ENCODE data around the gene ABCF2. TPM values are rescaled to one million over a fixed set of nuclear protein-coding genes. Genes with fewer than 3 reads are reported as not detected.

The ABCF2 gene
- 44.2 and 53.0 TPM in 2 replicates for total RNA-seq

DNA sequence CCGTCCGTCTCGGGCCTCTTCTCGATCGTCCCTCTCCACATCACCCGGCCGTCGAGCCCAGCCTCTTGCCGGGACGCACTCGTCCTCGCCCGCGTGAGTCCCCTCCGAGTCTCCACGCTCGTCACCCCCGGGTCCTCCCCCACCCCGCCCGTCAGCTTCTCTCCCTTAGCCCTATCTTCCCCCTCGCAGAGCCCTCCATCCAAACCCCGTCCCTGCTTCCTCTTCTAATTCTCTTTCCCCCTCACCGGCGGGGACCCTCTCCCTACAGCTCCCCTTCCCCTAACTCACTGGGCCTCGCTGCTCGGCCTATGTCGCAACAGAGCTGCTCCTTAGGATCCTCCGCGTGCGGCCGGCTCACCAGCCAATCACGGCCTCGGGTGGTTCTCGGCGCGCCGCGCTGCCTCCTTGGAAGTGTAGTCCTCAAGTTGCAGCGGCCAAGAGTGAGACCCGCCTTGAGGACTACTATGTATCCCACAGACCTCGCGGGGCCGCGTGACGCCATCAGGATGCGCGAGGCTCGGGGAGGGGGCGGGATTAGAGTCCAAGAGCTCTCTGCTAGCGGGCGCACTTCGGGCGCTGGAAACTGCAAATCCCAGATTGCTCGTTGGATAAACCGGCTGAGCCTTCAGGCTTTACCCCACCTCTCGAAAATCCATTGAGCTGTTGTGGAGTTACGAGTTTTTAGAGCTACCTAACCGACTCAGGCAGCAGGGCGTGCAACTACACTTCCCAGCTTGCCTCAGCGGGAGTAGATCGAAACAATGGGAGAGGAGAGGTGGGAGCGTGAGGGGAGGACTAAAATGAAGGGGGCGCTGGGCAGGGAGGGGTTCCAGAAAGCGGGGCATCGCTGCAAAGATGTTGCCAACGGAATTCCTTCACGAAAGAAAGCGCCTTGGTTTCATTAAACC lies at the start of gene ABCF2:
Gene ABCF2, minus strand, starts transcription at position 331 of the 908 bp plus-strand sequence. CDS start 747 bp downstream, outside the sequence.

DNA sequence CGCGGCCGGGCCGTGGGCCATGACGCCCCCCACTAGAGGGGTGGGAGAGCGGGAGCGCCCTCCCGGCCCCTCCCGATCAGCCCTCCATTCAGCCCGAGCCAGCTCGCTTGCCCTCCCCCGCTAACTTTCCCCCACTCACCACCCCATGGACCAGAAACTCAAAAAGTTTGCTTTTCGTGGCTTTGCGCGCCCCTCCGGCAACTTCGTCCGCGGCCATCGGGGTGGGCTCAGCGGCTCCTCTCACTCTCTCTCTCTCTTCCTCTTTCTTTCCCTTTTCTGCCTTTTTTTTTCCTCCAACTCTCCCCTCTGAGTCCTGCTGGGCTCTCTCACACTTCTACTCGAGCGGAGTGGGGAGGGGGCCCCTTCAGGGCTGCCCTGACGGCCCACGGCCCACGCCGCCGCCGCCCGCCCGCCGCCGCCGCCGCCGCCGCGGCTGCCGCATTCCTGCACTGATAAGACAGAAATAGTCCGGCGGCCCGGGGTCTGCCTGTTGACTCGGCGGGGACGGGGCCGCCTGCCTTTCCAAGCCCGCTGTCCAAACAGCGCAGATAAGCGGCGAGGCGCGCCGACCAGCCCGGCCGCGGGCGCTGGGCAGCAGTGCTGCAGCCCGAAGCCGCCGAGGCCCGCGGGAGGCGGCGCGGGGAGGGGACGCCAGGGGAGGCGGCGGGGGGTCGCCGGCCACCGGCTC lies 21.5 kb upstream of the ABCF2 start, which contains the start of gene SMARCD3:
Gene SMARCD3, minus strand, starts transcription at position 349 of the 688 bp plus-strand sequence. Its CDS starts 132 bp downstream, at position 217.

DNA sequence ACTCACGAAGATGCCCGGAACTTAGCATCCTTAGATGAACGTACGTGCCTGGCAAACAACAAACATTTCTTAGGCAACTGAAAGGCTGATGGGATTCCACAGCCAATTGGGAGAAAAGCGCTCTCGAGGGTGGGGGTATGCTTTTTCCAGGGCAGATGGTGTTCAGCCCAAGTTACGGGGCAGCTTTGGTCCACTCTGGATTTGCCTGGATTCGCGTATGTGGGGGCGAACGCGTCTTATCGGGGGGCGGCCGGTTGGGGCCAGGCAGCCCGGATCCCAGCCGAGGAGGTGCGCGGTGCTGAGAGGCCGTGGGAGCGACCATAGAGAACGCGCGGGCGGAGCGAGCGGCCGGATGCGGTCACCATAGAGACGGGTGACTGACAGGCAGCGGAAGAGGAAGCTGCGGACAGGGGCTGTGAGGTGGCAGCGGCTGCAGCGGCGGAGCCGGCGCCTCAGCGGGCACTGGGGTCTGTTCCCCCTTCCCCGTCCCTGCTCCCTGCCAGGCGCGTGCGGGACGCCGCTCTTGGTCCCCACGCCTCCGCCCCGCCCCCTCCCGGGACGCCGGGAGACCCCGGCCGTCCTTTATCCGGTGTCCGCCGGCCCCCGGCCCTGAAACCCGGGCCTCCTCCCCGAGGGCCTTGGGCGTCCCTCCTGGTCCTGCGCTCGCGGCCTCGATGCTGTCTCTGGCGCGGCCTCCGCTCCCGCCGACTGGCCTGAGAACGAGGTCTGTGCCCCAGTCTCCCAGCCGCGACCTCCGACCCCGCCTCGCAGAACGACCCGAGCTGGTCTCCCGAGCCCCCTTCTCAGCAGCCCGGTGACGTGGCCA lies 5.3 kb upstream of the ABCF2 start, which contains the start of gene CHPF2:
Gene CHPF2, plus strand, starts transcription at position 393 of the 826 bp plus-strand sequence. CDS start 1,529 bp downstream, outside the sequence.

DNA sequence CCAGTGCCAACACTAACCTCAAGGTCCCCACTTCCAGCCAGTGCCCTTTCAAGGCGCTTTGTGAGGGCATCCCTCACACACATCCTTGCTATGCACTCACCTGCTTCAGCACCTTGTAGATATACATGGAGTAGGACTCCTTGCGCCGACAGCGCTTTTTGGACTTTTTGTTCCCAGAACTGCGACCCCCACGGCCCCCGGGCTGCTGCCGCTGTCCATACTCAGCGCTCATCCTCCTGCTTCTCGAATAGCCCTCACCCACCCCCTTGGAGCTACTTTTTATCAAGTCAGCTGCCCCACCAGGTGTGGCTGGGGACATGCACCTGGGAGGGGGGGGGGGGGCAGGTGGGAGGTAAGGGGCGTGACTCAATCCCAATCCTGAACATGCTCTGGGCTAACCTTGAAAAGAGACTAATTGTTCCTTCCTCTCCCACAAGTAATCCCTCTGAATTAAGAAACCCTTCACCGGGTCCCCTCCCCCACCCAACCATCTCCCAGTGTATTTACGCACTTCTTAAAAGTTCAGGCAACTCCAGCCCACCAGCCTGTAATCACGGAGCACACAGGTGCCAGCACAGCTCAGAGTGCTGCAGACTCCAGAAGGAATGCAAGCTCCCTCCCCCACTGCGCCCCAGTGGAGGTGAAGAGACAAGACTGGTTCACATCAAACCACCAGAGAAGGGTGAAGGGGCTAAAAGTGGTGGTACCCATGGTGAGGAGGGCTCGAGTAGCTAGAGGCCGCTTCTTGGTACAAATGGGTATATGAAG lies 16.7 kb downstream of the ABCF2 start, which contains the start of gene H2BK1:
Gene H2BK1, minus strand, starts transcription at position 402 of the 768 bp plus-strand sequence. Its CDS starts 170 bp downstream, at position 232.

DNA sequence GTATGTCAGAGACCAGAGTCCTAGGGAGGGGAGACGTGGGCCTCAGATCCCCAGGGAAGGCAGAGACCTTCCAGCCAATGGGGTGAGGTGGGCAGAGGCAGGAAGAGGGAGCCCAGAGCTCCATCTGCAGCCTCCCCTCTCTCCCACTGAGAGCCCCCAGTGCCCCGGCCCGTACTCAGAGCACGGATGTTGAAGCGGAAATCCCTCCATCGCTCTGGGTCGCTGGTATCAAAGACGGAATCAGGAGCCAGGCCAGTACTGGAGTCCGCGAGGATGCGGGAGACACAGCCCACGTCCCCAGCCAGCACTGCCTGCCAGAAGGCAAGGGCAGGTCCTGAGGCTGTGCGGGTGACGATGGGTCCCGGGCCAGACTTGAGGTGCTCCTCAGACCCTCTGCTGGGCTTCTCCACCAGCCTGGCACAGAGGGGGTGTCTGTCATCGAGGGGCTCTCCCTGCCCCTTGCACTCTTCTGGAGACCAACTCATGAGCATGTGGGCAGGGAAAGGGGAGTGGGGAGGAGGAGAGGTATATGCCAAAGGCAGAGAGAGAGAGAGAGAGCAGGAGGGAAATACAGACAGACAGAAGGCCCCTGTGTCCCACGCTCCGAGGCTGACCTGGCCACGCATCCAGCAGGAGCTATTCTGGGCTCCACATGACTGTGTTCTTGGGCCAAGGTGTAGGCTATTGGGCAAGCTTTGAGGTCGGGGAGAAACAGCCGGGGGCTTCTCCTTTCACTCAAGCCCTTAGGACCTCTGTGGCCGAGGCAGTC lies 40.2 kb downstream of the ABCF2 start, which contains the start of gene ASB10:
Gene ASB10, minus strand, starts transcription at position 611 of the 769 bp plus-strand sequence. Its CDS starts 120 bp downstream, at position 491.

DNA sequence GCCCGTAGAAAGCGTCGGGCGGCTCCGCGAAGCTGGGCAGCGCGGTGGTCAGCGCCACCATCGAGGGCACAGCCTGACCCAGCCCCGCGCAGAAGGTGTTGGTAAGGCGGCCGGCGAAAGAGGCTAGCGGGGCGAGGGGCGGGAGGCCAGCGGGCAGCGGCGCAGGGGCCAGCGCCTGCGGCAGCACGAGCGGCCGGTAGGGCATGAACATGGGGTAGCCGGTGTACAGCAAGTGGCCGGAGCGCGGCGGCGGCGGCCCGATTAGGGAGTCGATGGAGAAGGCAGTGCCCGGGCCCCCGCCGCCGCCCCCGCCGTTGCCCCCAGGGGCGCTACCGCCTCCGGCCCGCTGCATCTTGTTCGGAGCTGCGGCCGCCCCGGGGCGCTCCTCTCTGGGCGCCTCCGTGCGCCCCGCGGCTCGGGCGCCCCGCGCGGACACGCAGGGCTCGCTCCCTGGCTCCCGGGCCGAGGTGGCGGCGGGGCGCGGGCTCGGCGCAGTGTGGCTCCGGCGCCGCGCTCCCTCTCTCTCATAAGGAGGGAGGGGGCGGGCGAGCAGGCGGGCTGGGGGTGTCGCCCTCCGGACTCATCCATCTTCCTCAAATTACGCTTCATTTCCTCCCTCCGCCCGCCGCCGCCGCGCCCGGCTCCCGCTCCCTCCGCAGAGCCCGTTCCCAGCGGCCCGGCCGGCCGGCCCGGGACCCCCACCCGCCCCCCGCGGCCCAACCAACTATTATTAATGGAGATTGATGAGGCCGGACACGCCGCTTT lies 59.6 kb downstream of the ABCF2 start, which contains the start of gene GBX1:
Gene GBX1, minus strand, starts transcription at position 498 of the 765 bp plus-strand sequence. Its CDS starts 146 bp downstream, at position 352.

Other genes starting within 250 kb of the ABCF2 start
- 0.06 TPM in 1 of 2 replicates, not detected in the other for gene KCNH2, start 248.9 kb downstream of the ABCF2 start, total RNA-seq
- 20.9 and 58.7 TPM in 2 replicates for gene NOS3, start 236.2 kb downstream of the ABCF2 start, total RNA-seq
- 0.19 TPM in 1 of 2 replicates, not detected in the other for gene ATG9B, start 202.7 kb downstream of the ABCF2 start, total RNA-seq
- 14.6 and 26.1 TPM in 2 replicates for gene ABCB8, start 198.8 kb downstream of the ABCF2 start, total RNA-seq
- 0.16 and 0.44 TPM in 2 replicates for gene ASIC3, start 178.7 kb downstream of the ABCF2 start, total RNA-seq
- gene CDK5, start 169.3 kb downstream of the ABCF2 start, total RNA-seq = 16.8 and 18.6 TPM in 2 replicates
- 59.6 and 131 TPM in 2 replicates for gene SLC4A2, start 167.6 kb downstream of the ABCF2 start, total RNA-seq
- gene FASTK, start 146.4 kb downstream of the ABCF2 start, total RNA-seq = 38.2 and 54.8 TPM in 2 replicates
- gene TMUB1, start 143.7 kb downstream of the ABCF2 start, total RNA-seq = 16.5 and 16.8 TPM in 2 replicates
- 51.2 and 63.9 TPM in 2 replicates for gene AGAP3, start 140.7 kb downstream of the ABCF2 start, total RNA-seq
- gene GBX1, start 59.5 kb downstream of the ABCF2 start, total RNA-seq = not detected in 2 replicates
- not detected in 2 replicates for gene ASB10, start 40.0 kb downstream of the ABCF2 start, total RNA-seq
- gene H2BK1, start 16.7 kb downstream of the ABCF2 start, total RNA-seq = not detected in 2 replicates
- gene CHPF2, start 5.3 kb upstream of the ABCF2 start, total RNA-seq = 28.3 and 62.9 TPM in 2 replicates
- gene SMARCD3, start 21.5 kb upstream of the ABCF2 start, total RNA-seq = 0.97 and 1.9 TPM in 2 replicates
- 30.6 and 52.4 TPM in 2 replicates for gene NUB1, start 114.6 kb upstream of the ABCF2 start, total RNA-seq
- gene WDR86, start 182.8 kb upstream of the ABCF2 start, total RNA-seq = 0.16 TPM in 1 of 2 replicates, not detected in the other
- gene CRYGN, start 212.9 kb upstream of the ABCF2 start, total RNA-seq = not detected in 2 replicates